Omental fat pad (tissue), 4 donors: ENCODE data around the gene CKAP4. TPM values are rescaled to one million over a fixed set of nuclear protein-coding genes. Genes with fewer than 3 reads are reported as not detected.

Experiments
- ATAC-seq: fragments of 150-250 bp; one replicate; pipeline ENCODE4 v1.9.1; 2016; ENCODE audit warnings: mild to moderate bottlenecking, moderate library complexity; ENCODE audit not compliant: low FRiP score
- DNase-seq: peaks from one replicate; pipeline ENCODE4 v3.0.0-alpha.2; 2019; ENCODE audit warnings: low spot score
- CTCF ChIP-seq, 3 donors: fragments of 450-650 bp; IDR thresholded peaks; one replicate each; pipeline ENCODE4 v1.5.1; 2016 to 2017; ENCODE audit warnings: antibody characterized with exemption in 3 of 3, mild to moderate bottlenecking in 3 of 3, moderate library complexity in 2 of 3
- small RNA-seq: library from RNA; depleted of rRNA; stranded (forward); fragments of <200 nt; gene quantifications from one replicate; pipeline ENCODE3, GENCODE V24; 2016
- total RNA-seq, 4 donors: library from RNA; depleted of rRNA; stranded (reverse); fragments of >200 nt; gene quantifications; one replicate each; pipeline ENCODE4 v1.1.0, GENCODE V29; 2016

Gene CKAP4
- total RNA-seq, 4 donors from 2014 or later, result 32.6 to 44.2 (median 33.5) TPM

- no peak for TF ChIP-seq CTCF (IDR thresholded peaks at IDR 0.05)
- ATAC-seq, result no peak
- no peak for DNase-seq
These were observed 55.0 kb downstream of the CKAP4 start for GRCh38 chr12:106192659-106193393.

- no peak for TF ChIP-seq CTCF (IDR thresholded peaks at IDR 0.05)
- DNase-seq, result no peak
- no peak for ATAC-seq
These were observed 57.2 kb downstream of the CKAP4 start for GRCh38 chr12:106190581-106190980.

GRCh38 chr12:106189341-106189740, 58.5 kb downstream of the CKAP4 start:
- no peak for TF ChIP-seq CTCF (IDR thresholded peaks at IDR 0.05)
- DNase-seq (no peak), ATAC-seq (no peak)

- ATAC-seq (no peak), DNase-seq (no peak)
- no peak for TF ChIP-seq CTCF (IDR thresholded peaks at IDR 0.05)
These were observed 59.6 kb downstream of the CKAP4 start for GRCh38 chr12:106188256-106188655.

Small RNA genes lying within 50 kb of the gene (small RNA-seq; reads per million reads assigned to genes)
- not detected for gene RNU7-94P

Other genes starting within 250 kb of the CKAP4 start
- gene NUAK1, start 109.1 kb downstream of the CKAP4 start, total RNA-seq, result 10 to 100 TPM in 3 of 4 donors, 1 to 10 TPM in 1; 6.8 to 47.3 (median 21.0) TPM
- gene TCP11L2, start 54.7 kb upstream of the CKAP4 start, total RNA-seq, result 10 to 100 TPM; 14.3 to 54.1 (median 23.9) TPM
- gene POLR3B, start 109.7 kb upstream of the CKAP4 start, total RNA-seq, result 10 to 100 TPM in 1 of 4 donors, 1 to 10 TPM in 3; 7.1 to 10.9 (median 8.4) TPM